Coronary artery (tissue), 2 donors: ENCODE data around the gene ANKRD31.
"Not testable (repeated sequence)": the region's sequence is repeated elsewhere in the genome, so short reads cannot be mapped to it uniquely, and the experiment has no call there.

Experiments used
- DNase-seq: peaks from one replicate; pipeline ENCODE4 v3.0.0-alpha.2; 2017; ENCODE audit warnings: low spot score
- H3K27ac ChIP-seq, 2 donors: fragments of 200-600 bp; sonication (generic); one replicate each; pipeline ENCODE4 v1.5.1; 2016 to 2019
- H3K4me3 ChIP-seq: fragments of 200-600 bp; sonication (generic); 2 replicates; pipeline ENCODE4 v1.5.1; 2016; ENCODE audit warnings: mild to moderate bottlenecking, moderate library complexity
- CTCF ChIP-seq: fragments of 200-600 bp; sonication (generic); IDR thresholded peaks from one replicate; pipeline ENCODE4 v1.5.1; 2019; ENCODE audit warnings: antibody characterized with exemption

Gene ANKRD31

GRCh38 chr5:75226916-75227315 is 9.8 kb downstream of the ANKRD31 start:
- no peak for DNase-seq
- TF ChIP-seq CTCF: no peak

GRCh38 chr5:75225506-75225905 is 11.2 kb downstream of the ANKRD31 start:
- DNase-seq: no peak
- no peak for TF ChIP-seq CTCF
- no peak overlapping the region for H3K4me3 ChIP-seq
- H3K27ac ChIP-seq: no peak overlapping the region

More at GRCh38 chr5:75226916-75227315, 9.8 kb downstream of the ANKRD31 start:
- H3K4me3 ChIP-seq: no peak overlapping the region
- no peak overlapping the region for H3K27ac ChIP-seq

- not testable (repeated sequence) for DNase-seq, H3K27ac ChIP-seq, H3K4me3 ChIP-seq
Measured at GRCh38 chr5:75220787-75221186, 15.9 kb downstream of the ANKRD31 start.

GRCh38 chr5:75214928-75215327 is 21.8 kb downstream of the ANKRD31 start:
- no peak for DNase-seq

GRCh38 chr5:75214409-75214808 is 22.3 kb downstream of the ANKRD31 start:
- TF ChIP-seq CTCF: no peak
- DNase-seq: no peak
- H3K27ac ChIP-seq: no peak overlapping the region

More at GRCh38 chr5:75214928-75215327, 21.8 kb downstream of the ANKRD31 start:
- no peak for TF ChIP-seq CTCF
- H3K4me3 ChIP-seq: no peak overlapping the region
- H3K27ac ChIP-seq: no peak overlapping the region

GRCh38 chr5:75203604-75204003 is 33.1 kb downstream of the ANKRD31 start:
- Histone ChIP-seq H3K4me3 (no peak overlapping the region), H3K27ac (no peak overlapping the region)
- no peak for TF ChIP-seq CTCF
- DNase-seq: no peak

More at GRCh38 chr5:75214409-75214808, 22.3 kb downstream of the ANKRD31 start:
- H3K4me3 ChIP-seq: no peak overlapping the region

- H3K27ac ChIP-seq: no peak overlapping the region
- DNase-seq: no peak
- H3K4me3 ChIP-seq: no peak overlapping the region
- no peak for TF ChIP-seq CTCF
Measured at GRCh38 chr5:75202935-75203334, 33.7 kb downstream of the ANKRD31 start.

- DNase-seq: no peak
- TF ChIP-seq CTCF: no peak
- no peak overlapping the region for H3K4me3 ChIP-seq
- no peak overlapping the region for H3K27ac ChIP-seq
Measured at GRCh38 chr5:75200776-75201175, 35.9 kb downstream of the ANKRD31 start.
